ENCODE data around the gene XIAP. TPM values are rescaled to one million over a fixed set of nuclear protein-coding genes. Genes with fewer than 3 reads are reported as not detected.
A peak's percentile ranks its signal among the peaks of the same experiment; 100 is the strongest.

Gene XIAP
- polyA plus RNA-seq, 3 donors, result 2.1 to 10.0 (median 5.8) TPM

- DNase-seq, result no peak
Observed at GRCh38 chrX:123918106-123918721, 58.4 kb downstream of the XIAP start.

GRCh38 chrX:123920105-123920785 lies 60.4 kb downstream of the XIAP start:
- Histone ChIP-seq H3K4me1 (ENCODE audit: control insufficient read depth in 1 of 2, insufficient read depth in 2 of 2, low read length in 2 of 2) (peaks cover 5 to 6% of the 10 kb centered on the region in 2 donors), H3K79me2 (ENCODE audit: insufficient read depth, low read length) (no peaks in the 10 kb centered on the region), H3K36me3 (replicated peaks in 1 of 2; ENCODE audit: control insufficient read depth in 1 of 2, insufficient read depth in 2 of 2, low read length in 2 of 2) (no peaks in the 10 kb centered on the region), H4K20me1 (ENCODE audit: insufficient read depth, low read length) (no peaks in the 10 kb centered on the region), H2AFZ (ENCODE audit: insufficient read depth, low read depth, low read length, poor library complexity, severe bottlenecking) (no peak overlapping the region), H3K27ac (ENCODE audit: low read depth in 1 of 2, low read length in 2 of 2) (no peak overlapping the region), H3K9me3 (replicated peaks in 1 of 2; ENCODE audit: control insufficient read depth in 1 of 2, insufficient read depth in 1 of 2, low read length in 2 of 2) (no peaks in the 10 kb centered on the region), H3K4me3 (replicated peaks in 1 of 3; ENCODE audit: low read depth in 2 of 3, low read length in 3 of 3) (no peak overlapping the region), H3K9ac (ENCODE audit: insufficient read depth, low read length, poor library complexity, severe bottlenecking) (no peak overlapping the region), H3K27me3 (ENCODE audit: control insufficient read depth in 2 of 2, insufficient read depth in 2 of 2, low read length in 2 of 2) (no peaks in the 10 kb centered on the region), H3K4me2 (replicated peaks; ENCODE audit: extremely low read depth, low read length, poor library complexity, severe bottlenecking) (no peak overlapping the region)
- intact Hi-C loops (cut with micrococcal nuclease), result no loop called here
- no CpG with 5 or more reads among the region's 1 CpG for WGBS (ENCODE audit: insufficient coverage)
- DNase-seq, result peak in 1 of 3 donors; percentile 3
- H3K27me3 Mint-ChIP-seq (ENCODE audit: low read depth in 3 of 3), result peaks cover 0 to 3% (median 0%) of the 10 kb centered on the region in 3 donors
- no peaks in the 10 kb centered on the region for H3K36me3 Mint-ChIP-seq
- H3K4me1 Mint-ChIP-seq, result peaks cover 3% of the 10 kb centered on the region
- H3K9me3 Mint-ChIP-seq, result peaks cover 0 to 3% (median 0%) of the 10 kb centered on the region in 7 donors
- TF ChIP-seq CTCF (IDR thresholded peaks at IDR 0.05), result no peak
- no peak overlapping the region for H3K27ac Mint-ChIP-seq
- no peak overlapping the region for H3K4me3 Mint-ChIP-seq

More at GRCh38 chrX:123918106-123918721, 58.4 kb downstream of the XIAP start:
- Mint-ChIP-seq H3K9me3 (peaks cover 0 to 2% (median 0%) of the 10 kb centered on the region in 7 donors), H3K4me3 (no peak overlapping the region), H3K27me3 (ENCODE audit: low read depth in 3 of 3) (peaks cover 0 to 3% (median 0%) of the 10 kb centered on the region in 3 donors), H3K27ac (no peak overlapping the region), H3K4me1 (no peaks in the 10 kb centered on the region), H3K36me3 (no peaks in the 10 kb centered on the region)
- Histone ChIP-seq H3K4me1 (ENCODE audit: control insufficient read depth in 1 of 2, insufficient read depth in 2 of 2, low read length in 2 of 2) (no peaks in the 10 kb centered on the region), H3K79me2 (ENCODE audit: insufficient read depth, low read length) (no peaks in the 10 kb centered on the region), H3K4me2 (replicated peaks; ENCODE audit: extremely low read depth, low read length, poor library complexity, severe bottlenecking) (no peak overlapping the region), H3K36me3 (replicated peaks in 1 of 2; ENCODE audit: control insufficient read depth in 1 of 2, insufficient read depth in 2 of 2, low read length in 2 of 2) (no peaks in the 10 kb centered on the region), H3K4me3 (replicated peaks in 1 of 3; ENCODE audit: low read depth in 2 of 3, low read length in 3 of 3) (no peak overlapping the region), H4K20me1 (ENCODE audit: insufficient read depth, low read length) (no peaks in the 10 kb centered on the region), H3K27me3 (ENCODE audit: control insufficient read depth in 2 of 2, insufficient read depth in 2 of 2, low read length in 2 of 2) (no peaks in the 10 kb centered on the region), H3K9ac (ENCODE audit: insufficient read depth, low read length, poor library complexity, severe bottlenecking) (no peak overlapping the region), H2AFZ (ENCODE audit: insufficient read depth, low read depth, low read length, poor library complexity, severe bottlenecking) (no peak overlapping the region), H3K27ac (ENCODE audit: low read depth in 1 of 2, low read length in 2 of 2) (no peak overlapping the region), H3K9me3 (replicated peaks in 1 of 2; ENCODE audit: control insufficient read depth in 1 of 2, insufficient read depth in 1 of 2, low read length in 2 of 2) (no peaks in the 10 kb centered on the region)
- 100% methylated on average over 1 of the region's 4 CpGs for WGBS (ENCODE audit: insufficient coverage)
- no peak for TF ChIP-seq CTCF (IDR thresholded peaks at IDR 0.05)
- intact Hi-C loops (cut with micrococcal nuclease), result no loop called here

Data from CD14-positive monocyte (primary cell).